ENCODE results near the gene GABARAP. TPM values are rescaled to one million over a fixed set of nuclear protein-coding genes. Genes with fewer than 3 reads are reported as not detected.

Gene GABARAP
- total and polyA plus RNA-seq, 2 of the 13 experiments (the other 11 are each of a cell fraction or from before 2014, with no cell fraction given) = 161 to 310 TPM

DNA sequence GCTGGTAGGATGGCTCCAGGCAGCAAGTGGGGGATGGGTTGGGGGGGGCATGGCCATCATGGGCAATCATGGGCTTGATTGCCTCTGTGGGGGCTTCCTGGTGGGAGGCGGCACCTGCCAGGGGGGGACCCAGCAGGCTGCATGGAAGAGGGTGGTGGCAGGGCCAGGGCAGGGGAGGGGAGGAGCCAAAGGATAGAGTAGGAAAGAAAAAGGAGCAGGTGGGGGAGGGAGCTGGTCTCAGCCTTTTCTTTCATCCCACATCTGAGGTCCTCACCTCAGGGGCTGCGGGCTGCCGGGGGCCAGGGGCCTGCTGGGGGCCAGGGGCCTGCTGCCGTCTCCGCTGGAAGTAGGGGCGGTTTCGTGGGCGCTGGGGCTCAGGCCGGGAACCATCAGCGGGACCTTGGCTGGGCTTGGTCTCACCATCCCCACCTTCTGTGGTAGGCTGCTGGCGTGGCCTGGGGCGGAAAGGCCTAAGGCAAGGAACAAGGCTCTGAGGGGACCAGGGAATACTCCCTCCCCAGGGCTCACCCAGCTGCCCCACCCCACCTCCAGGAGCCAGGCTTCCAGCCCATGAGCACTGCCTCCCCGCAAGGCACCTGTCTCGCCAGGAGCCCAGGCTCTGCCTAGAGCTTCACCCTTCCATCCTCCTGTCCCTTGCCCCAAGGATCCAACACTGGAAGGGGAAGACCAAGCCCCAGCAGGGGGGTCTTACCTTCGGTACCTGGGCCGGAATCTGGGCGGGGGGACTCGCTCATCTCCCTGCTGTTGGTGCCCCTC, 47.2 kb upstream of the GABARAP start:
- DNase-seq (ENCODE audit: low spot score) (no peak), FAIRE-seq (no peak), ATAC-seq (no peak)
- no peak overlapping the region for H3K27ac ChIP-seq (ENCODE audit: extremely low read length, insufficient read depth, low read length)
- H3K4me1 ChIP-seq (ENCODE audit: insufficient read depth, low read length) = peaks cover 26% of the 10 kb centered on the region
- POLR2A ChIA-PET = no interaction called here
- H3K79me2 ChIP-seq (ENCODE audit: insufficient read depth, low read length) = no peaks in the 10 kb centered on the region
- intact Hi-C loops (cut with micrococcal nuclease; ENCODE audit: unreplicated experiment) = no loop called here
- H4K20me1 ChIP-seq (ENCODE audit: insufficient read depth, low read length) = no peaks in the 10 kb centered on the region
- H3K4me3 ChIP-seq (replicated peaks in 1 of 3; ENCODE audit: insufficient read depth in 1 of 3, low read depth in 2 of 3, low read length in 3 of 3) = no peak overlapping the region
- TF ChIP-seq ARHGAP35 (CRISPR knock-in tag; IDR thresholded peaks at IDR 0.05; ENCODE audit: borderline replicate concordance) (no peak), DR1 (CRISPR knock-in tag; IDR thresholded peaks at IDR 0.05) (no peak), ZBTB21 (CRISPR knock-in tag; IDR thresholded peaks at IDR 0.05) (no peak), FLYWCH1 (CRISPR knock-in tag; IDR thresholded peaks at IDR 0.05) (no peak), SIX4 (CRISPR knock-in tag; IDR thresholded peaks at IDR 0.05) (no peak), ZSCAN9 (CRISPR knock-in tag; IDR thresholded peaks at IDR 0.05; ENCODE audit: borderline replicate concordance) (no peak), HOXA3 (CRISPR knock-in tag; IDR thresholded peaks at IDR 0.05) (no peak), ZNF20 (CRISPR knock-in tag; IDR thresholded peaks at IDR 0.05) (no peak), GLI4 (CRISPR knock-in tag; IDR thresholded peaks at IDR 0.05; ENCODE audit: borderline replicate concordance) (no peak), AGO2 (optimal IDR thresholded peaks at IDR 0.05; ENCODE audit: low read depth, low read length) (no peak), REL (CRISPR knock-in tag; conservative IDR thresholded peaks at IDR 0.05) (no peak), ZNF749 (CRISPR knock-in tag; IDR thresholded peaks at IDR 0.05; ENCODE audit: borderline replicate concordance) (no peak), POLR2A (IDR thresholded peaks at IDR 0.05; ENCODE audit: insufficient read depth in 1 of 2, low read depth in 2 of 2, low read length in 2 of 2) (no peak)
- TF ChIP-seq, protein P1, sequence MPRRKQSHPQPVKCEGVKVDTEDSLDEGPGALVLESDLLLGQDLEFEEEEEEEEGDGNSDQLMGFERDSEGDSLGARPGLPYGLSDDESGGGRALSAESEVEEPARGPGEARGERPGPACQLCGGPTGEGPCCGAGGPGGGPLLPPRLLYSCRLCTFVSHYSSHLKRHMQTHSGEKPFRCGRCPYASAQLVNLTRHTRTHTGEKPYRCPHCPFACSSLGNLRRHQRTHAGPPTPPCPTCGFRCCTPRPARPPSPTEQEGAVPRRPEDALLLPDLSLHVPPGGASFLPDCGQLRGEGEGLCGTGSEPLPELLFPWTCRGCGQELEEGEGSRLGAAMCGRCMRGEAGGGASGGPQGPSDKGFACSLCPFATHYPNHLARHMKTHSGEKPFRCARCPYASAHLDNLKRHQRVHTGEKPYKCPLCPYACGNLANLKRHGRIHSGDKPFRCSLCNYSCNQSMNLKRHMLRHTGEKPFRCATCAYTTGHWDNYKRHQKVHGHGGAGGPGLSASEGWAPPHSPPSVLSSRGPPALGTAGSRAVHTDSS (CRISPR knock-in tag; conservative IDR thresholded peaks at IDR 0.05) = no peak
- TF ChIP-seq, protein P2, sequence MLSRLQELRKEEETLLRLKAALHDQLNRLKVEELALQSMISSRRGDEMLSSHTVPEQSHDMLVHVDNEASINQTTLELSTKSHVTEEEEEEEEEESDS (CRISPR knock-in tag; IDR thresholded peaks at IDR 0.05; ENCODE audit: borderline replicate concordance) = no peak
- TF ChIP-seq, protein P3, sequence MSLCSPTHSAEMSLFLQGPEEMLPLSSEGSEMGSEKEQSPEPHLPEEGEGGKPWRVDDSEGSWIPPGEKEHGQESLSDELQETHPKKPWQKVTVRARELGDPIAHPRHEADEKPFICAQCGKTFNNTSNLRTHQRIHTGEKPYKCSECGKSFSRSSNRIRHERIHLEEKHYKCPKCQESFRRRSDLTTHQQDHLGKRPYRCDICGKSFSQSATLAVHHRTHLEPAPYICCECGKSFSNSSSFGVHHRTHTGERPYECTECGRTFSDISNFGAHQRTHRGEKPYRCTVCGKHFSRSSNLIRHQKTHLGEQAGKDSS (CRISPR knock-in tag; IDR thresholded peaks at IDR 0.05; ENCODE audit: borderline replicate concordance, low read depth) = no peak
- TF ChIP-seq, protein P4, sequence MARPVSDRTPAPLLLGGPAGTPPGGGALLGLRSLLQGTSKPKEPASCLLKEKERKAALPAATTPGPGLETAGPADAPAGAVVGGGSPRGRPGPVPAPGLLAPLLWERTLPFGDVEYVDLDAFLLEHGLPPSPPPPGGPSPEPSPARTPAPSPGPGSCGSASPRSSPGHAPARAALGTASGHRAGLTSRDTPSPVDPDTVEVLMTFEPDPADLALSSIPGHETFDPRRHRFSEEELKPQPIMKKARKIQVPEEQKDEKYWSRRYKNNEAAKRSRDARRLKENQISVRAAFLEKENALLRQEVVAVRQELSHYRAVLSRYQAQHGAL (CRISPR knock-in tag; IDR thresholded peaks at IDR 0.05; ENCODE audit: not compliant biosample characterization) = no peak
- TF ChIP-seq, protein P5, sequence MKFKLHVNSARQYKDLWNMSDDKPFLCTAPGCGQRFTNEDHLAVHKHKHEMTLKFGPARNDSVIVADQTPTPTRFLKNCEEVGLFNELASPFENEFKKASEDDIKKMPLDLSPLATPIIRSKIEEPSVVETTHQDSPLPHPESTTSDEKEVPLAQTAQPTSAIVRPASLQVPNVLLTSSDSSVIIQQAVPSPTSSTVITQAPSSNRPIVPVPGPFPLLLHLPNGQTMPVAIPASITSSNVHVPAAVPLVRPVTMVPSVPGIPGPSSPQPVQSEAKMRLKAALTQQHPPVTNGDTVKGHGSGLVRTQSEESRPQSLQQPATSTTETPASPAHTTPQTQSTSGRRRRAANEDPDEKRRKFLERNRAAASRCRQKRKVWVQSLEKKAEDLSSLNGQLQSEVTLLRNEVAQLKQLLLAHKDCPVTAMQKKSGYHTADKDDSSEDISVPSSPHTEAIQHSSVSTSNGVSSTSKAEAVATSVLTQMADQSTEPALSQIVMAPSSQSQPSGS (CRISPR knock-in tag; IDR thresholded peaks at IDR 0.05) = no peak
- H3K9ac ChIP-seq (ENCODE audit: insufficient read depth, low read depth, low read length) = no peak overlapping the region
- in situ Hi-C loops (cut with HindIII; ENCODE audit: extremely low pct_ligation_motif_present, low pct_unique_long_range_greater_than_20kb) = loop anchor here (10.0 kb wide), 1 partner anchor 245 kb away; the partner anchor contains the start of gene SLC16A11
- CTCF ChIA-PET (ENCODE audit: low intra/inter-chr PET ratio, low total read pairs) = no interaction called here
- peaks cover 4 to 7% of the 10 kb centered on the region in 2 experiments; a peak in 3 of 5 replicates for H3K36me3 ChIP-seq (replicated peaks in 1 of 2; ENCODE audit: control insufficient read depth in 1 of 2, insufficient read depth in 2 of 2, low read length in 2 of 2)
- peaks cover 0 to 11% of the 10 kb centered on the region in 2 experiments; a peak in 2 of 5 replicates for H3K27me3 ChIP-seq (ENCODE audit: control insufficient read depth in 1 of 2, insufficient read depth in 2 of 2, low read length in 2 of 2)
- BruUV-seq (replicated peaks) = no TSS peak
- H3K4me2 ChIP-seq (ENCODE audit: low read depth, low read length) = no peak overlapping the region
- no peaks in the 10 kb centered on the region for H3K9me3 ChIP-seq (ENCODE audit: low read length)
- no peak overlapping the region for H2AFZ ChIP-seq (ENCODE audit: low read length)
- 77% methylated on average over 6 of the region's 18 CpGs for WGBS (ENCODE audit: low lambda C conversion rate)
